Neural cell (in vitro differentiated cells): ENCODE data around the gene FOXE3. TPM values are rescaled to one million over a fixed set of nuclear protein-coding genes. Genes with fewer than 3 reads are reported as not detected.

ENCODE experiments used
- H2AFZ ChIP-seq: fragments of 200-600, 300-800 bp; sonication (generic), shearing (Covaris generic); 2 replicates; pipeline ENCODE4 v1.6.0; 2014; ENCODE audit warnings: low read depth, mild to moderate bottlenecking, antibody characterized with exemption, low read length, moderate library complexity
- H3F3A ChIP-seq: fragments of 200-600 bp; shearing (Covaris generic); 2 replicates; pipeline ENCODE4 v1.6.1; 2016; ENCODE audit warnings: mild to moderate bottlenecking, moderate library complexity, mixed read lengths, antibody characterized with exemption, low read length; ENCODE audit not compliant: insufficient read depth, poor library complexity, severe bottlenecking
- H3K27ac ChIP-seq: fragments of 200-600, 300-800 bp; sonication (generic), shearing (Covaris generic); 2 replicates; pipeline ENCODE4 v1.5.1; 2014; ENCODE audit warnings: mild to moderate bottlenecking, low read length, moderate library complexity
- H3K27me3 ChIP-seq: fragments of 300-800, 200-600 bp; sonication (generic), shearing (Covaris generic); 2 replicates; pipeline ENCODE4 v1.6.0; 2014; ENCODE audit warnings: mild to moderate bottlenecking, low read depth, low read length, moderate library complexity; ENCODE audit not compliant: insufficient read depth
- H3K36me3 ChIP-seq: fragments of 300-800, 200-600 bp; sonication (generic), shearing (Covaris generic); 2 replicates; pipeline ENCODE4 v1.5.1; 2014; ENCODE audit warnings: mild to moderate bottlenecking, antibody characterized with exemption, low read length, moderate library complexity; ENCODE audit not compliant: insufficient read depth
- H3K4me2 ChIP-seq: fragments of 300-800, 200-600 bp; sonication (generic), shearing (Covaris generic); 2 replicates; pipeline ENCODE4 v1.6.0; 2014; ENCODE audit warnings: mild to moderate bottlenecking, low read length
- H3K4me3 ChIP-seq: fragments of 300-800, 200-600 bp; sonication (generic), shearing (Covaris generic); 2 replicates; pipeline ENCODE4 v1.5.1; 2014; ENCODE audit warnings: mild to moderate bottlenecking, low read length, moderate library complexity
- H3K79me2 ChIP-seq: fragments of 200-600 bp; shearing (Covaris generic); replicated peaks from 2 replicates; pipeline ENCODE4 v1.6.0; 2014; ENCODE audit warnings: mild to moderate bottlenecking, low read length, moderate library complexity; ENCODE audit not compliant: insufficient read depth
- H3K9ac ChIP-seq: fragments of 300-800, 200-600 bp; sonication (generic), shearing (Covaris generic); 2 replicates; pipeline ENCODE4 v1.6.1; 2016; ENCODE audit warnings: mild to moderate bottlenecking, low read length, mixed read lengths
- H3K9me2 ChIP-seq: fragments of 200-600 bp; shearing (Covaris generic); 2 replicates; pipeline ENCODE4 v1.6.1; 2016; ENCODE audit warnings: mild to moderate bottlenecking, low read length, mixed read lengths; ENCODE audit not compliant: insufficient read depth
- H3K9me3 ChIP-seq: fragments of 200-600, 300-800 bp; sonication (generic), shearing (Covaris generic); 2 replicates; pipeline ENCODE4 v1.6.1; 2016; ENCODE audit warnings: mild to moderate bottlenecking, mixed run types, low read length, moderate library complexity, mixed read lengths
- H4K20me1 ChIP-seq: fragments of 200-600 bp; shearing (Covaris generic); 2 replicates; pipeline ENCODE4 v1.6.1; 2016; ENCODE audit warnings: mild to moderate bottlenecking, mixed run types; ENCODE audit not compliant: insufficient read depth
- EZH2 ChIP-seq: fragments of 200-600, 300-800 bp; shearing (Covaris generic), sonication (generic); IDR thresholded peaks from 2 replicates; pipeline ENCODE4 v1.6.1; 2014; ENCODE audit warnings: antibody characterized with exemption, low read length, borderline replicate concordance, mild to moderate bottlenecking; ENCODE audit not compliant: insufficient read depth, poor library complexity, severe bottlenecking
- POLR2AphosphoS5 ChIP-seq: IDR thresholded peaks from 2 replicates; pipeline ENCODE4 v1.6.1; 2012
- RAD21 ChIP-seq: fragments of 450-650 bp; conservative IDR thresholded peaks from 2 replicates; pipeline ENCODE4 v1.6.1; 2014; ENCODE audit warnings: antibody characterized with exemption, mild to moderate bottlenecking, moderate library complexity
- SMC3 ChIP-seq: fragments of 450-650 bp; conservative IDR thresholded peaks from 2 replicates; pipeline ENCODE4 v1.6.1; 2014; ENCODE audit warnings: antibody characterized with exemption, mild to moderate bottlenecking, moderate library complexity; ENCODE audit not compliant: poor library complexity
- TAF1 ChIP-seq: IDR thresholded peaks from 2 replicates; pipeline ENCODE4 v1.6.1; 2012; ENCODE audit warnings: low read depth
- polyA plus RNA-seq: library from polyadenylated mRNA; depleted of rRNA; stranded (reverse); fragments of >200 nt; gene quantifications from 2 replicates; pipeline ENCODE4 v1.2.3, GENCODE V29; 2014
- TF ChIP-seq, protein P1 (sequence below): IDR thresholded peaks from 2 replicates; pipeline ENCODE4 v1.6.1; 2012; ENCODE audit warnings: borderline replicate concordance
- TF ChIP-seq, protein P2 (sequence below): fragments of 450-650 bp; IDR thresholded peaks from 2 replicates; pipeline ENCODE4 v1.5.1; 2014; ENCODE audit warnings: antibody characterized with exemption, mild to moderate bottlenecking, moderate library complexity; ENCODE audit not compliant: poor library complexity, severe bottlenecking

Gene FOXE3
- polyA plus RNA-seq, 1 donor from 2014 or later, result not detected

DNA sequence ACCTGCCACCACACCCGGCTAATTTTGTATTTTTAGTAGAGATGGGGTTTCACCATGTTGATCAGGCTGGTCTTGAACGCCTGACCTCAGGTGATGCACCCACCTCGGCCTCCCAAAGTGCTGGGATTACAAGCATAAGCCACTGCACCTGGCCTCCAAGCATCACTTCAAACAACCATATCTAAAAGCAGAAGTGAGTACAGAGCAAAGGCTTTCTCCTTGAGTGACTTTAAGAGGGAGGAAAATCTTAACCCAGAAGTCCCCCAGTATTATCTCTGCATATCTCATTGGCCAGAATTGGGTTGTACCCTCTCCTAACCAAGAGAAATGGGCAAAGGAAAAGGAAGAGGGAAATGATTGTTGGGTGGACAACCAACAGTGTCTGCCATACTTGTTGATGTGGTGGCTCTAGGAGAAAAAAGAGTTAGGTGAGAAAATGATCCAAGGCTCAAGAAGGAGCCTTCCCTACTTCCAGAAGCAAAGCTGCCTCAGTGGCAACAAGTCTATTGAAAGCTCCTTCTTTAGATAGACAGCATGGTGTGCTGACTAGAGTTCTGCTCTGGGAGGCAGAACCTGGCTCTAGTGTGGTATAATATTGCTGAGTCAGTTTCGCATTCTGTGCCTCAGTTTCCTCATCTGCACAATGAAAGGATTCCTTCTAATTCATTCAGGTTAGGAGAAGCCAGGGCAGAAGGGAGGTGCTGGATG lies 16.8 kb upstream of the FOXE3 start:
- Histone ChIP-seq H3K36me3 (no peaks in the 10 kb centered on the region), H3K27me3 (no peaks in the 10 kb centered on the region), H3K27ac (no peak overlapping the region), H3K9me3 (no peaks in the 10 kb centered on the region), H3K79me2 (no peaks in the 10 kb centered on the region), H3K9ac (no peak overlapping the region), H3K9me2 (no peaks in the 10 kb centered on the region), H4K20me1 (no peaks in the 10 kb centered on the region), H3K4me2 (no peak overlapping the region), H3F3A (no peaks in the 10 kb centered on the region), H2AFZ (no peak overlapping the region), H3K4me3 (no peak overlapping the region)
- TF ChIP-seq RAD21, result no peak
- TF ChIP-seq, protein P1, sequence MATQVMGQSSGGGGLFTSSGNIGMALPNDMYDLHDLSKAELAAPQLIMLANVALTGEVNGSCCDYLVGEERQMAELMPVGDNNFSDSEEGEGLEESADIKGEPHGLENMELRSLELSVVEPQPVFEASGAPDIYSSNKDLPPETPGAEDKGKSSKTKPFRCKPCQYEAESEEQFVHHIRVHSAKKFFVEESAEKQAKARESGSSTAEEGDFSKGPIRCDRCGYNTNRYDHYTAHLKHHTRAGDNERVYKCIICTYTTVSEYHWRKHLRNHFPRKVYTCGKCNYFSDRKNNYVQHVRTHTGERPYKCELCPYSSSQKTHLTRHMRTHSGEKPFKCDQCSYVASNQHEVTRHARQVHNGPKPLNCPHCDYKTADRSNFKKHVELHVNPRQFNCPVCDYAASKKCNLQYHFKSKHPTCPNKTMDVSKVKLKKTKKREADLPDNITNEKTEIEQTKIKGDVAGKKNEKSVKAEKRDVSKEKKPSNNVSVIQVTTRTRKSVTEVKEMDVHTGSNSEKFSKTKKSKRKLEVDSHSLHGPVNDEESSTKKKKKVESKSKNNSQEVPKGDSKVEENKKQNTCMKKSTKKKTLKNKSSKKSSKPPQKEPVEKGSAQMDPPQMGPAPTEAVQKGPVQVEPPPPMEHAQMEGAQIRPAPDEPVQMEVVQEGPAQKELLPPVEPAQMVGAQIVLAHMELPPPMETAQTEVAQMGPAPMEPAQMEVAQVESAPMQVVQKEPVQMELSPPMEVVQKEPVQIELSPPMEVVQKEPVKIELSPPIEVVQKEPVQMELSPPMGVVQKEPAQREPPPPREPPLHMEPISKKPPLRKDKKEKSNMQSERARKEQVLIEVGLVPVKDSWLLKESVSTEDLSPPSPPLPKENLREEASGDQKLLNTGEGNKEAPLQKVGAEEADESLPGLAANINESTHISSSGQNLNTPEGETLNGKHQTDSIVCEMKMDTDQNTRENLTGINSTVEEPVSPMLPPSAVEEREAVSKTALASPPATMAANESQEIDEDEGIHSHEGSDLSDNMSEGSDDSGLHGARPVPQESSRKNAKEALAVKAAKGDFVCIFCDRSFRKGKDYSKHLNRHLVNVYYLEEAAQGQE, result no peak
- no peak for TF ChIP-seq POLR2AphosphoS5
- TF ChIP-seq SMC3, result no peak
- TF ChIP-seq TAF1, result no peak
- TF ChIP-seq, protein P2, sequence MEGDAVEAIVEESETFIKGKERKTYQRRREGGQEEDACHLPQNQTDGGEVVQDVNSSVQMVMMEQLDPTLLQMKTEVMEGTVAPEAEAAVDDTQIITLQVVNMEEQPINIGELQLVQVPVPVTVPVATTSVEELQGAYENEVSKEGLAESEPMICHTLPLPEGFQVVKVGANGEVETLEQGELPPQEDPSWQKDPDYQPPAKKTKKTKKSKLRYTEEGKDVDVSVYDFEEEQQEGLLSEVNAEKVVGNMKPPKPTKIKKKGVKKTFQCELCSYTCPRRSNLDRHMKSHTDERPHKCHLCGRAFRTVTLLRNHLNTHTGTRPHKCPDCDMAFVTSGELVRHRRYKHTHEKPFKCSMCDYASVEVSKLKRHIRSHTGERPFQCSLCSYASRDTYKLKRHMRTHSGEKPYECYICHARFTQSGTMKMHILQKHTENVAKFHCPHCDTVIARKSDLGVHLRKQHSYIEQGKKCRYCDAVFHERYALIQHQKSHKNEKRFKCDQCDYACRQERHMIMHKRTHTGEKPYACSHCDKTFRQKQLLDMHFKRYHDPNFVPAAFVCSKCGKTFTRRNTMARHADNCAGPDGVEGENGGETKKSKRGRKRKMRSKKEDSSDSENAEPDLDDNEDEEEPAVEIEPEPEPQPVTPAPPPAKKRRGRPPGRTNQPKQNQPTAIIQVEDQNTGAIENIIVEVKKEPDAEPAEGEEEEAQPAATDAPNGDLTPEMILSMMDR, result no peak
- no peak for TF ChIP-seq EZH2

GRCh38 chr1:47399846-47400155 lies 16.3 kb upstream of the FOXE3 start:
- TF ChIP-seq TAF1, result no peak
- Histone ChIP-seq H3K4me3 (no peak overlapping the region), H3K36me3 (no peaks in the 10 kb centered on the region), H3K27ac (no peak overlapping the region), H3K4me2 (no peak overlapping the region), H3K9me2 (no peaks in the 10 kb centered on the region), H3F3A (no peaks in the 10 kb centered on the region), H3K27me3 (no peaks in the 10 kb centered on the region), H4K20me1 (no peaks in the 10 kb centered on the region), H2AFZ (no peak overlapping the region), H3K9me3 (no peaks in the 10 kb centered on the region), H3K9ac (no peak overlapping the region), H3K79me2 (no peaks in the 10 kb centered on the region)

GRCh38 chr1:47401761-47402160 lies 14.3 kb upstream of the FOXE3 start:
- H2AFZ ChIP-seq, result no peak overlapping the region
- no peaks in the 10 kb centered on the region for H3F3A ChIP-seq
- TF ChIP-seq, protein P1, result no peak
- no peaks in the 10 kb centered on the region for H3K36me3 ChIP-seq
- no peaks in the 10 kb centered on the region for H3K27me3 ChIP-seq
- H3K9ac ChIP-seq, result no peak overlapping the region
- H3K79me2 ChIP-seq, result no peaks in the 10 kb centered on the region
- H3K4me3 ChIP-seq, result no peak overlapping the region
- no peaks in the 10 kb centered on the region for H3K9me2 ChIP-seq
- H4K20me1 ChIP-seq, result no peaks in the 10 kb centered on the region
- no peak overlapping the region for H3K4me2 ChIP-seq
- H3K9me3 ChIP-seq, result no peaks in the 10 kb centered on the region
- H3K27ac ChIP-seq, result no peak overlapping the region
